HG02678 (cell line): ENCODE measurements around the gene SLC4A1AP.
"Not testable (repeated sequence)": the region's sequence is repeated elsewhere in the genome, so short reads cannot be mapped to it uniquely, and the experiment has no call there.

Experiments
- ATAC-seq: cut with Tn5 transposase; IDR thresholded peaks from one replicate; pipeline ENCODE4 v1.9.1; 2021; ENCODE audit warnings: mild to moderate bottlenecking, moderate library complexity; ENCODE audit not compliant: unreplicated experiment

SLC4A1AP gene

GRCh38 chr2:27652341-27652740 lies 11.3 kb upstream of the SLC4A1AP start:
- no peak for ATAC-seq

GRCh38 chr2:27652790-27653189 lies 10.9 kb upstream of the SLC4A1AP start:
- no peak for ATAC-seq

GRCh38 chr2:27653397-27653796 lies 10.3 kb upstream of the SLC4A1AP start:
- ATAC-seq = no peak

- ATAC-seq = no peak
These were observed 8.3 kb upstream of the SLC4A1AP start for GRCh38 chr2:27655155-27655951.

- ATAC-seq = no peak
These were observed 2.3 kb upstream of the SLC4A1AP start for GRCh38 chr2:27661371-27661770.

GRCh38 chr2:27664154-27664574 lies 475 bp downstream of the SLC4A1AP start:
- peak; percentile 12 for ATAC-seq

GRCh38 chr2:27664622-27665363 lies 1.1 kb downstream of the SLC4A1AP start:
- ATAC-seq = no peak

- no peak for ATAC-seq
These were observed 3.8 kb downstream of the SLC4A1AP start for GRCh38 chr2:27667446-27667845.

- no peak for ATAC-seq
These were observed 7.5 kb downstream of the SLC4A1AP start for GRCh38 chr2:27671235-27671634.

- no peak for ATAC-seq
These were observed 9.2 kb downstream of the SLC4A1AP start for GRCh38 chr2:27672723-27673486.

- no peak for ATAC-seq
These were observed 16.9 kb downstream of the SLC4A1AP start for GRCh38 chr2:27680571-27680970.

GRCh38 chr2:27681841-27682240 lies 18.2 kb downstream of the SLC4A1AP start:
- ATAC-seq = no peak

GRCh38 chr2:27682334-27682771 lies 18.7 kb downstream of the SLC4A1AP start:
- not testable (repeated sequence) for ATAC-seq

- no peak for ATAC-seq
These were observed 19.8 kb downstream of the SLC4A1AP start for GRCh38 chr2:27683390-27684071.

- not testable (repeated sequence) for ATAC-seq
These were observed 21.3 kb downstream of the SLC4A1AP start for GRCh38 chr2:27685006-27685405.

GRCh38 chr2:27685577-27685976 lies 21.9 kb downstream of the SLC4A1AP start:
- no peak for ATAC-seq

- ATAC-seq = no peak
These were observed 23.5 kb downstream of the SLC4A1AP start for GRCh38 chr2:27687232-27687631.

GRCh38 chr2:27689424-27689823 lies 25.7 kb downstream of the SLC4A1AP start:
- no peak for ATAC-seq

GRCh38 chr2:27690052-27690451 lies 26.4 kb downstream of the SLC4A1AP start:
- ATAC-seq = no peak

- ATAC-seq = no peak
These were observed 34.0 kb downstream of the SLC4A1AP start for GRCh38 chr2:27697660-27698059.

- ATAC-seq = no peak
These were observed 38.0 kb downstream of the SLC4A1AP start for GRCh38 chr2:27701676-27702075.
